Sigmoid colon (tissue), 4 donors: ENCODE results near the gene SLC28A1.

Experiments
- CTCF ChIP-seq, 4 experiments: fragments of 450-650 bp in 3 of 4; fragments of 200-600 bp in 1 of 4; IDR thresholded peaks; one replicate each; pipeline ENCODE4 v1.5.1; 2016 to 2019; ENCODE audit warnings: antibody characterized with exemption in 4 of 4, mild to moderate bottlenecking in 3 of 4, moderate library complexity in 2 of 4
- POLR2AphosphoS5 ChIP-seq, 4 donors: sonication (generic); formaldehyde crosslinking; IDR thresholded peaks; one replicate each; pipeline ENCODE4 v1.6.1; 2017; ENCODE audit warnings: antibody characterized with exemption in 4 of 4

GRCh38 chr15:84892786-84893307 is 8.4 kb downstream of the SLC28A1 start:
- TF ChIP-seq CTCF (IDR thresholded peaks at IDR 0.05) (no peak), POLR2AphosphoS5 (IDR thresholded peaks at IDR 0.05) (no peak)
